Small intestine (tissue), 7 donors: ENCODE measurements around the gene AGTRAP. TPM values are rescaled to one million over a fixed set of nuclear protein-coding genes. Genes with fewer than 3 reads are reported as not detected.

Experiments used
- DNase-seq, 2 donors: peaks; one replicate each; pipeline versions ENCODE4 v3.0.0 to v3.0.0-alpha.2; 2013
- FAIRE-seq: peaks from 2 replicates; lab custom pipeline; 2012; peaks lifted over from hg19 to GRCh38; lab: Jason Lieb, UNC
- H3K27ac ChIP-seq, 3 donors: one replicate each; pipeline ENCODE4 v1.5.1; 2013; ENCODE audit warnings: low read length in 2 of 3, mild to moderate bottlenecking in 2 of 3, control low read depth in 1 of 3, inconsistent platforms in 1 of 3, low read depth in 1 of 3, moderate library complexity in 1 of 3
- H3K27me3 ChIP-seq, 3 donors: one replicate each; pipeline ENCODE4 v1.6.1; 2013; ENCODE audit warnings: low read length in 3 of 3, inconsistent platforms in 1 of 3; ENCODE audit not compliant: control insufficient read depth in 3 of 3, insufficient read depth in 3 of 3
- H3K36me3 ChIP-seq, 3 donors: one replicate each; pipeline ENCODE4 v1.6.1; 2013; ENCODE audit warnings: low read length in 3 of 3, inconsistent platforms in 1 of 3, low read depth in 1 of 3, mild to moderate bottlenecking in 1 of 3, moderate library complexity in 1 of 3; ENCODE audit not compliant: control insufficient read depth in 3 of 3, insufficient read depth in 2 of 3
- H3K4me1 ChIP-seq, 3 donors: one replicate each; pipeline ENCODE4 v1.6.1; 2013; ENCODE audit warnings: low read length in 2 of 3, inconsistent platforms in 1 of 3, low read depth in 1 of 3, mild to moderate bottlenecking in 1 of 3, moderate library complexity in 1 of 3; ENCODE audit not compliant: control insufficient read depth in 3 of 3, insufficient read depth in 2 of 3
- H3K4me3 ChIP-seq, 3 donors: one replicate each; pipeline ENCODE4 v1.5.1; 2013; ENCODE audit warnings: low read length in 3 of 3, control low read depth in 1 of 3, inconsistent platforms in 1 of 3, low read depth in 1 of 3, mild to moderate bottlenecking in 1 of 3, moderate library complexity in 1 of 3
- H3K9me3 ChIP-seq, 2 donors: one replicate each; pipeline ENCODE4 v1.6.1; 2013; ENCODE audit warnings: low read depth in 1 of 2, low read length in 1 of 2; ENCODE audit not compliant: control insufficient read depth in 2 of 2, insufficient read depth in 1 of 2
- WGBS, 3 donors: extraction: QIAGEN DNeasy Blood & Tissue Kit; methylation state at CpG; one replicate each; pipeline ENCODE4 v1.1.7; 2013; 5-methylcytosine and 5-hydroxymethylcytosine counted together
- polyA plus RNA-seq, 4 donors: library from polyadenylated mRNA; stranded (reverse) in 3 of 4; unstranded in 1 of 4; fragments of 200-250 nt in 3 of 4; fragments of 120-200 nt in 1 of 4; gene quantifications; one replicate each; pipeline versions ENCODE4 v1.2.1 to v1.2.3, GENCODE V29; 2013
- donor health status: healthy with polysubstance abuse.
- donor health status: control.
- donor health status: control.
- donor health status: Bipolar disorder and iron deficiency.
- donor health status: healthy.

Gene AGTRAP
- polyA plus RNA-seq, 4 donors = 5.6 to 54.9 (median 19.2) TPM

- Histone ChIP-seq H3K27ac (no peak overlapping the region), H3K27me3 (no peaks in the 10 kb centered on the region), H3K4me3 (no peak overlapping the region), H3K4me1 (peaks cover 0 to 11% (median 2%) of the 10 kb centered on the region in 3 donors), H3K9me3 (no peaks in the 10 kb centered on the region), H3K36me3 (peaks cover 12 to 83% (median 42%) of the 10 kb centered on the region in 3 donors)
- FAIRE-seq (no peak), DNase-seq (no peak)
- WGBS, 3 donors = 95 to 97% (median 95%) methylated on average over 15 of the region's 15 CpGs
Measured at GRCh38 chr1:11796036-11796828, 60.3 kb downstream of the AGTRAP start.

DNA sequence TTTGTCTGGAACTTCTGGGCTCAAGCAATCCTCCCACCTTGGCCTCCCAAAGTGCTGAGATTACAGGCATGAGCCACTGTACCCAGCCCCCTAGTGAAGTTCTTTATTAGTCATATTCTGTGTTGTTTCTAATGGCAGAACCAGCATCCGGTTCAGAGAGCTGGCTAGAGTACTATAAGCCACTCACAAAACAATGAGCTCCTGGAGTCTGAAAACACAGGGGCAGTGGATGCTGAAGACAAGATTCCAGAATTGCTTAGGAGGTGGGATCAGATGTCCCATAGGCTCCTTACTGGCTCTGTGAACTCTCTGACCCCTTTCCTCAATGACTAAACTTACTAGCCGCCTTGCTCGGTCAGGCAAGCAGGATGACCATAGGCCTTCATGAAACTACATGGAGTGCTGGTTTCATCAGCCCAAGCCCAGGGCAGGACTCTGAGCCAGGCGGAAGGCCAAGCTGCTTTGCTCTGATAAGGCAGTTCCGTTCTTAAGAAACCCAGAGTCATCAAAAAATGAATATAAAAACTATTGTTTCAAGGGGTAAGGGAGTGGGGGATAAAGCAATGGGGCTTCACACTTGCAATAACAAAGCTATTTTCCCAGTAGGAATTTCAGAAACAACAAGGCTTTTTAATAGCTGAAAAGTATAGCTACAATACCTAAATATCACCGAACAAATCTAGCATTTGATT lies 61.7 kb downstream of the AGTRAP start:
- peaks cover 12 to 72% (median 43%) of the 10 kb centered on the region in 3 donors for H3K36me3 ChIP-seq
- no peak for DNase-seq
- no peak for FAIRE-seq

DNA sequence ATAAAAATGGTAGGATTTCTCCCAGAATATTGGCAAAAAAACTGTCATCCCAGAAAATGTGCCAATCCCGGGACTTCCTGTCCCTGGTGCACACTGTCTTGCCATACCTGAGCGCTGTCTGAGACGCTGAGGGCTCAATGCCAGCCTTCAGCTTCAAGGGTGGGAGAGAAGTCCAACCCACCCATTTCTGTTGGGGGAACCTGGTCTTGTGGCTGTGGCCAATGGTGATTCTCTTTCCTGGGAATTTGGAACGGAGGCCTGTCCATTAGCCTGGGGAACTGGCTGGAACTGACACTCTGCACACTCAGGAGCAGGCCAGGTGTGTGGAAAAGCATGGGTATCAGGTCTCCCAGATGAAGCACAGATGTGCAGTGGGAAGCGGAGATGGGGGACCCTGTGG lies 63.2 kb downstream of the AGTRAP start:
- Histone ChIP-seq H3K4me1 (peaks cover 0 to 23% (median 6%) of the 10 kb centered on the region in 3 donors), H3K9me3 (no peaks in the 10 kb centered on the region), H3K27ac (no peak overlapping the region), H3K4me3 (no peak overlapping the region), H3K27me3 (no peaks in the 10 kb centered on the region), H3K36me3 (peaks cover 9 to 61% (median 42%) of the 10 kb centered on the region in 3 donors)
- no peak for DNase-seq
- FAIRE-seq = no peak
- WGBS, 3 donors = 96 to 99% (median 96%) methylated on average over 5 of the region's 5 CpGs

More for the DNA sequence above, 61.7 kb downstream of the AGTRAP start:
- WGBS, 3 donors = 90% methylated on average over 6 of the region's 6 CpGs
- no peaks in the 10 kb centered on the region for H3K27me3 ChIP-seq
- H3K4me1 ChIP-seq = peaks cover 0 to 9% (median 2%) of the 10 kb centered on the region in 3 donors
- H3K4me3 ChIP-seq = no peak overlapping the region
- peak overlapping the region in 1 of 3 donors; percentile 14 for H3K27ac ChIP-seq
- H3K9me3 ChIP-seq = no peaks in the 10 kb centered on the region

- WGBS, 3 donors = 91 to 96% (median 95%) methylated on average over 9 of the region's 9 CpGs
- Histone ChIP-seq H3K36me3 (peaks cover 6 to 53% (median 36%) of the 10 kb centered on the region in 3 donors), H3K4me3 (no peak overlapping the region), H3K27ac (no peak overlapping the region), H3K9me3 (no peaks in the 10 kb centered on the region), H3K4me1 (peaks cover 0 to 29% (median 6%) of the 10 kb centered on the region in 3 donors), H3K27me3 (no peaks in the 10 kb centered on the region)
- FAIRE-seq (no peak), DNase-seq (no peak)
Measured at GRCh38 chr1:11799896-11800295, 64.0 kb downstream of the AGTRAP start.

- no peak for FAIRE-seq
- H3K4me1 ChIP-seq = peaks cover 0 to 31% (median 6%) of the 10 kb centered on the region in 3 donors
- no peak for DNase-seq
- no peaks in the 10 kb centered on the region for H3K27me3 ChIP-seq
- no peak overlapping the region for H3K4me3 ChIP-seq
- WGBS, 3 donors = 93 to 97% (median 93%) methylated on average over 8 of the region's 8 CpGs
- H3K36me3 ChIP-seq = peaks cover 3 to 48% (median 31%) of the 10 kb centered on the region in 3 donors
- no peaks in the 10 kb centered on the region for H3K9me3 ChIP-seq
- no peak overlapping the region for H3K27ac ChIP-seq
Measured at GRCh38 chr1:11800391-11800755, 64.4 kb downstream of the AGTRAP start.

Other genes starting within 250 kb of the AGTRAP start
- gene FBXO2, start 81.7 kb upstream of the AGTRAP start, polyA plus RNA-seq = 100 to 1,000 TPM in 1 of 4 donors, 10 to 100 TPM in 2, 1 to 10 TPM in 1; 5.7 to 128 (median 45.3) TPM
- 10 to 100 TPM; 11.0 to 32.4 (median 27.8) TPM for gene FBXO44, start 81.3 kb upstream of the AGTRAP start, polyA plus RNA-seq
- 10 to 100 TPM; 10.2 to 41.6 (median 27.2) TPM for gene FBXO6, start 71.9 kb upstream of the AGTRAP start, polyA plus RNA-seq
- gene MAD2L2, start 55.0 kb upstream of the AGTRAP start, polyA plus RNA-seq = 10 to 100 TPM; 17.2 to 34.6 (median 27.6) TPM
- gene DRAXIN, start 44.4 kb upstream of the AGTRAP start, polyA plus RNA-seq = under 1 TPM in 2 of 4 donors, not detected in 2; 0.07 to 0.15 TPM
- gene C1orf167, start 26.1 kb downstream of the AGTRAP start, polyA plus RNA-seq = 1 to 10 TPM in 3 of 4 donors, under 1 TPM in 1; 0.10 to 2.4 (median 1.4) TPM
- 10 to 100 TPM; 11.2 to 20.1 (median 15.4) TPM for gene MTHFR, start 69.8 kb downstream of the AGTRAP start, polyA plus RNA-seq
- 10 to 100 TPM in 3 of 4 donors, 1 to 10 TPM in 1; 9.2 to 20.9 (median 12.1) TPM for gene CLCN6, start 70.1 kb downstream of the AGTRAP start, polyA plus RNA-seq
- 10 to 100 TPM in 1 of 4 donors, 1 to 10 TPM in 1, under 1 TPM in 1, not detected in 1; 0.68 to 22.4 (median 1.4) TPM for gene NPPA, start 111.6 kb downstream of the AGTRAP start, polyA plus RNA-seq
- gene NPPB, start 122.8 kb downstream of the AGTRAP start, polyA plus RNA-seq = 100 to 1,000 TPM in 1 of 4 donors, 10 to 100 TPM in 1, under 1 TPM in 1, not detected in 1; 0.39 to 145 (median 19.7) TPM
- 100 to 1,000 TPM in 1 of 4 donors, 10 to 100 TPM in 3; 76.5 to 109 (median 77.4) TPM for gene KIAA2013, start 190.3 kb downstream of the AGTRAP start, polyA plus RNA-seq
- 10 to 100 TPM; 26.7 to 74.4 (median 43.2) TPM for gene PLOD1, start 198.6 kb downstream of the AGTRAP start, polyA plus RNA-seq
- gene MFN2, start 244.3 kb downstream of the AGTRAP start, polyA plus RNA-seq = 10 to 100 TPM; 60.3 to 87.0 (median 78.9) TPM